Body of pancreas (tissue), 4 donors: ENCODE results near the gene SPIRE1. TPM values are rescaled to one million over a fixed set of nuclear protein-coding genes. Genes with fewer than 3 reads are reported as not detected.

ENCODE experiments used
- ATAC-seq: fragments of 150-250 bp; one replicate; pipeline ENCODE4 v1.9.1; 2016
- DNase-seq, 4 donors: peaks; one replicate each; pipeline ENCODE4 v3.0.0-alpha.2; 2019
- H3K27ac ChIP-seq, 4 donors: fragments of 200-600 bp; sonication (generic); 1 replicate in 3 of 4; 2 replicates in 1 of 4; pipeline versions ENCODE4 v1.5.1 to v1.6.1; 2016 to 2019; ENCODE audit warnings: mild to moderate bottlenecking in 1 of 4, mixed read lengths in 1 of 4, moderate library complexity in 1 of 4
- H3K27me3 ChIP-seq, 2 donors: fragments of 200-600 bp; sonication (generic); one replicate each; pipeline ENCODE4 v1.6.0; 2016; ENCODE audit warnings: mild to moderate bottlenecking in 1 of 2
- H3K36me3 ChIP-seq, 2 donors: fragments of 200-600 bp; sonication (generic); replicated peaks in 1 of 2; 2 replicates each; pipeline ENCODE4 v1.5.1; 2016; ENCODE audit warnings: low read depth in 2 of 2; ENCODE audit not compliant: insufficient read depth in 1 of 2
- H3K4me1 ChIP-seq: fragments of 200-600 bp; sonication (generic); one replicate; pipeline ENCODE4 v1.6.0; 2016
- H3K4me3 ChIP-seq, 2 donors: fragments of 200-600 bp; sonication (generic); 1 replicate in 1 of 2; 2 replicates in 1 of 2; pipeline ENCODE4 v1.5.1; 2016 to 2019
- H3K9me3 ChIP-seq, 3 donors: fragments of 200-600 bp; sonication (generic); 1 replicate in 2 of 3; 2 replicates in 1 of 3; pipeline ENCODE4 v1.5.1; 2016
- CTCF ChIP-seq, 7 experiments: fragments of 450-650 bp in 4 of 7; fragments of 200-600 bp in 3 of 7; sonication (generic) in 3 of 7; IDR thresholded peaks; one replicate each; pipeline ENCODE4 v1.5.1; 2016 to 2019; ENCODE audit warnings: antibody characterized with exemption in 7 of 7
- POLR2A ChIP-seq, 3 donors: fragments of 450-650 bp; IDR thresholded peaks; one replicate each; pipeline ENCODE4 v1.6.1; 2016; ENCODE audit warnings: antibody characterized with exemption in 3 of 3, mild to moderate bottlenecking in 2 of 3
- WGBS, 2 donors: methylation state at CpG; one replicate each; pipeline ENCODE4 v1.1.5; 2017; 5-methylcytosine and 5-hydroxymethylcytosine counted together
- intact Hi-C: fragments of 100-400 bp; cut with DNase I; formaldehyde crosslinking; loops from one replicate; pipeline ENCODE4 v1.15.1; 2023
- small RNA-seq: library from RNA; depleted of rRNA; stranded (forward); fragments of <200 nt; gene quantifications from one replicate; pipeline ENCODE3, GENCODE V24; 2016
- total RNA-seq, 2 donors: library from RNA; depleted of rRNA; stranded (reverse); fragments of >200 nt; gene quantifications; one replicate each; pipeline ENCODE4 v1.1.0, GENCODE V29; 2016

SPIRE1 gene
- total RNA-seq, 2 donors from 2014 or later, result 8.2 to 15.0 TPM

GRCh38 chr18:12398625-12399024 is 259.3 kb downstream of the SPIRE1 start:
- 60 to 76% methylated on average over 5 of the region's 5 CpGs for WGBS, 2 donors
- Histone ChIP-seq H3K9me3 (no peaks in the 10 kb centered on the region), H3K27ac (no peak overlapping the region), H3K27me3 (no peaks in the 10 kb centered on the region), H3K4me3 (no peak overlapping the region), H3K36me3 (no peaks in the 10 kb centered on the region), H3K4me1 (no peaks in the 10 kb centered on the region)
- TF ChIP-seq POLR2A (IDR thresholded peaks at IDR 0.05) (no peak), CTCF (IDR thresholded peaks at IDR 0.05) (no peak)
- intact Hi-C loops, result loop anchor here (5.0 kb wide), 1 partner anchor 264 kb away; no protein-coding TSS in a partner anchor
- DNase-seq, result no peak
- ATAC-seq, result no peak

GRCh38 chr18:12397793-12398192 is 260.1 kb downstream of the SPIRE1 start:
- Histone ChIP-seq H3K4me1 (no peaks in the 10 kb centered on the region), H3K27me3 (no peaks in the 10 kb centered on the region), H3K4me3 (no peak overlapping the region), H3K36me3 (no peaks in the 10 kb centered on the region), H3K27ac (no peak overlapping the region), H3K9me3 (no peaks in the 10 kb centered on the region)
- ATAC-seq, result no peak
- DNase-seq, result no peak
- WGBS, 2 donors, result 77 to 86% methylated on average over 6 of the region's 6 CpGs
- intact Hi-C loops, result loop anchor here (5.0 kb wide), 1 partner anchor 265 kb away; no protein-coding TSS in a partner anchor
- TF ChIP-seq CTCF (IDR thresholded peaks at IDR 0.05), result no peak
- TF ChIP-seq POLR2A (IDR thresholded peaks at IDR 0.05), result no peak

- ATAC-seq, result no peak
- no peak for DNase-seq
- H3K36me3 ChIP-seq, result no peaks in the 10 kb centered on the region
- WGBS, 2 donors, result 82 to 83% methylated on average over 9 of the region's 9 CpGs
- H3K4me1 ChIP-seq, result no peaks in the 10 kb centered on the region
- H3K27me3 ChIP-seq, result no peaks in the 10 kb centered on the region
- TF ChIP-seq CTCF (IDR thresholded peaks at IDR 0.05) (no peak), POLR2A (IDR thresholded peaks at IDR 0.05) (no peak)
- H3K27ac ChIP-seq, result no peak overlapping the region
- intact Hi-C loops, result loop anchor here (5.0 kb wide), 1 partner anchor 265 kb away; no protein-coding TSS in a partner anchor
- no peak overlapping the region for H3K4me3 ChIP-seq
- H3K9me3 ChIP-seq, result no peaks in the 10 kb centered on the region
Measured at GRCh38 chr18:12397254-12397653, 260.7 kb downstream of the SPIRE1 start.

Small RNA genes within 50 kb of the gene (small RNA-seq; reads per million reads assigned to genes)
- not detected for gene RNU7-129P

Other genes starting within 250 kb of the SPIRE1 start
- gene CEP76, start 44.6 kb upstream of the SPIRE1 start, total RNA-seq, result 10 to 100 TPM in 1 of 2 donors, 1 to 10 TPM in 1; 6.2 to 10.2 TPM
- gene PSMG2, start 44.9 kb upstream of the SPIRE1 start, total RNA-seq, result 10 to 100 TPM in 1 of 2 donors, 1 to 10 TPM in 1; 8.2 to 36.8 TPM
- 10 to 100 TPM; 22.7 to 34.2 TPM for gene PTPN2, start 226.1 kb upstream of the SPIRE1 start, total RNA-seq